ENCODE results near the gene TAF3. TPM values are rescaled to one million over a fixed set of nuclear protein-coding genes. Genes with fewer than 3 reads are reported as not detected.

TAF3 gene
- total RNA-seq, 1 donor, result 3.9 TPM

DNA sequence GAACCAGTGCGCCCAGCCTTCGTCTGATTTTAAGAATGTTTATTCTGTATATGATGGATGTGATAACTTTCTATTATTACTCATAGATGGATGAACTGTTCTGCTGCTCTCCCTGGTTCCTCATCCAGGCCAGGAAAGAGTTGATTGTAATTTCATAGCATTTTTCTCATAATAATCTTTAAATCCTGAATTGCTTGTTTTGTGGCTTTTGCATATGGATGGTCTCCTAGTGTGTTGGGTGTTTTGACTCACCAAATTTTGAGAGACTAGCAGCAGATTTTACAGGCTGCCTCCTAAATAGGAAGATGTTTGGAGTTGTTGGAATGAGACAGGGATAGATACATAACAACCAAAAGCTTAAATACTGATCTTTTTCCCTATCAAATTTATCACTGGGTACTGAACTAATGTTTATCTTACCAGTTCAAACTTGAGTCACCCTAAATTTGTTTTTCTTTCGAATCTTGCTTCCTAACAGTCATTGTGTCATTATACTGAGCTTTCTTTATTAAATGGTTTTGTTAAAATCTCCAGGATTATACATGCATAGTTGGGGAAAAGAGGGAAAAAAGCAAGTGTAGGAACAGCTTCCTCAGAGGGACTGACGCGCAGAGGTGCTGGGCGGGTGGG is 130.2 kb downstream of the TAF3 start:
- DNase-seq (ENCODE audit: low read depth), result peak; percentile 27

DNA sequence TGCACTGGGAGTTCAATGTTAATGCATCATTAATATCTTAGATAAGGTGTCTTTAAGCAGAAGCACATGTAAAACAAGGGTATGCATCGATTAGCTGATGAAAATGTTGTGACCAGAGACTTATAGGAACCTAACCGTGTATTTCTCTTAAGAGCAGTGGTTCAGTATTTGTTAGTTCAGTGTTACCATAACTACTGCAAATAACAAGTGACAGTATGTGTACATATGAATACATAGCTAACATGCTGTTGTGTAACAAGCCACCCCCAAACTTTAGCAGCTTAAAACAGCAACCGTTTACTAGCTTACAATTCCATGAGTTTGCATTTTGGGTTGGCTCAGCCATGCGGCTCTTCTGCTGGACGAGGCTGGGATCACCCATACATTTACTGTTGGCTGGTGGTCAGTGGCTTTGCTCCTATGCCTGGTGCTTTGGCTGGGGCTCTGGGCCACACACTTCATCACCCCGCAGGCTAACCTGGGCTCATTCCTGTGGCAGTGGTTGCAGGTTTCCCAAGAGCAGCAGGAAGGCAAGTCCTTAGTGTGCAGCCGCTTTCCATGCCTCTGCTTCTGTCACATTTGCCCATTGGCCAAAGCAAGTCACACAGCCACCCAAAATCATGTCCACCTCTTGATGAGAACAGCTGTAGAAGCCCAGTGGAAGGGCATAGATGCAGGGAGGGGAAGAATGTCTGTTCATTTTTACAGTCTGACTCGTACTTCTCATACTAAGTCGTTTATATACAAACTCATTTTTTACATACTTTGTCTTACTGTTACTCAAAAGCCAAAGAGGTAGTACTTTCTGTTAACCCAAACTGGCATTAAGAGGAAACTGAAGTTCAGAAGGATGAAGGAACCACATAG is 132.9 kb downstream of the TAF3 start:
- H3K4me3 ChIP-seq (ENCODE audit: low read depth, low read length), result no peak overlapping the region
- TF ChIP-seq, protein P1, sequence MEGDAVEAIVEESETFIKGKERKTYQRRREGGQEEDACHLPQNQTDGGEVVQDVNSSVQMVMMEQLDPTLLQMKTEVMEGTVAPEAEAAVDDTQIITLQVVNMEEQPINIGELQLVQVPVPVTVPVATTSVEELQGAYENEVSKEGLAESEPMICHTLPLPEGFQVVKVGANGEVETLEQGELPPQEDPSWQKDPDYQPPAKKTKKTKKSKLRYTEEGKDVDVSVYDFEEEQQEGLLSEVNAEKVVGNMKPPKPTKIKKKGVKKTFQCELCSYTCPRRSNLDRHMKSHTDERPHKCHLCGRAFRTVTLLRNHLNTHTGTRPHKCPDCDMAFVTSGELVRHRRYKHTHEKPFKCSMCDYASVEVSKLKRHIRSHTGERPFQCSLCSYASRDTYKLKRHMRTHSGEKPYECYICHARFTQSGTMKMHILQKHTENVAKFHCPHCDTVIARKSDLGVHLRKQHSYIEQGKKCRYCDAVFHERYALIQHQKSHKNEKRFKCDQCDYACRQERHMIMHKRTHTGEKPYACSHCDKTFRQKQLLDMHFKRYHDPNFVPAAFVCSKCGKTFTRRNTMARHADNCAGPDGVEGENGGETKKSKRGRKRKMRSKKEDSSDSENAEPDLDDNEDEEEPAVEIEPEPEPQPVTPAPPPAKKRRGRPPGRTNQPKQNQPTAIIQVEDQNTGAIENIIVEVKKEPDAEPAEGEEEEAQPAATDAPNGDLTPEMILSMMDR (IDR thresholded peaks at IDR 0.05; ENCODE audit: insufficient read depth, low read length), result no peak
- DNase-seq (ENCODE audit: low read depth), result peak; percentile 48

More for the DNA sequence above, 130.2 kb downstream of the TAF3 start:
- H3K4me3 ChIP-seq (ENCODE audit: low read depth, low read length), result no peak overlapping the region
- TF ChIP-seq, protein P1 (IDR thresholded peaks at IDR 0.05; ENCODE audit: insufficient read depth, low read length), result no peak

DNA sequence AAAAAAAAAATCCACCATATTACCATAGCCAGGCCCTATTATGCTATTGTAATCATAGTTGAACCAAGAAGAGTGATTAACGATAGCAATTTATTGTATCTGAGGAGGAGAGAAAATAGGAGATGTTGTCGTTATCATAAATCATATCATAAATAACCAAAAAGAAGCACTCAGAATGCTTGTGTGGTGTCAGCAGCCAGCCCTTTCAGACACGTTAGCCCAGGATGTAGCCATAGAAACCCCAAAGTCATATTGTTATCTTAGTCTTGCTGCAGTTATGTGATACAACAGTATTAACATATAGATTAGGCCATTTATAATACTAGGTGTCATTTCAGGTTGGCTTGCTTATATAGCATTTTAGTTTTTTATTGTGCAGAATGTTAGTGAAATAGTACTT is 134.0 kb downstream of the TAF3 start:
- DNase-seq (ENCODE audit: low read depth), result no peak
- TF ChIP-seq, protein P1 (IDR thresholded peaks at IDR 0.05; ENCODE audit: insufficient read depth, low read length), result no peak
- no peak overlapping the region for H3K4me3 ChIP-seq (ENCODE audit: low read depth, low read length)

DNA sequence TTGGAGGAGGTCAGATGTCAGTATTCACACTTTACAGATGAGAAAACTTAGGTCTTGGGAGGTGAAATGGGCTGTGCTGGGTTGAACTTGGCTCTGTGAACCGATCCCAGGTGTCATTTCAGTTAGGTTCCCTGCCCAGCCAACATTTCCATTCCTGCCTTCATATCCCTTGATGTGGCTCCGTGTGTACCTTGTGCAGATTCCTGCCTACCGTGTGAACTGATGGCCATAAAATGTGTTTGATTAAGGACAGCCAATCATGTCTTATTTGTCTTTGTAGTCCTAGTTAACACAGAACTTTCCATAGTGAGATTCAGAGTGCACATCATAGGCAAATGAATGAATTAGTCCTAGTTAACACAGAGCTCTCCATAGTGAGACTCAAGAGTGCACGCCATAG is 135.1 kb downstream of the TAF3 start:
- H3K4me3 ChIP-seq (ENCODE audit: low read depth, low read length), result no peak overlapping the region
- TF ChIP-seq, protein P1 (IDR thresholded peaks at IDR 0.05; ENCODE audit: insufficient read depth, low read length), result no peak
- no peak for DNase-seq (ENCODE audit: low read depth)

DNA sequence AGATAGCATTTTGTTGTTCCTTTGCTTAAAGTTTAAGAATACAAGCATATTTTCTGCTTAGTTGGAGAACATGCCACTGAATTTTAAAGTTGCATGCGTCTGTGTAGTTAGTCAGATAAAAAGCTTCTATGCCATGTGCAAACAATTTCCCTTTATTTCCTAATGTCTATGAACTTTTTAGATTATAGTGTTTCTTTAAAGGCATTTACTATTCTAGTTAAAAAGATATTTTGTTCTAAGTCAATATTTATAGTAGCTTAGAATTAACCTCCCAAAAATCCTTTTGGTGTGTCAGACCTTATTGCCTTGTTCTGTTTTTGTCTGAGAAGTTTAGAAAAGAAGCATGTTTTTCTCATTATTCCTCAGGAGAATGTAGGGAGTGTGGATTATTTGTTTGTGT is 137.1 kb downstream of the TAF3 start:
- TF ChIP-seq, protein P1 (IDR thresholded peaks at IDR 0.05; ENCODE audit: insufficient read depth, low read length), result no peak
- peak; percentile 33 for DNase-seq (ENCODE audit: low read depth)
- H3K4me3 ChIP-seq (ENCODE audit: low read depth, low read length), result no peak overlapping the region

DNA sequence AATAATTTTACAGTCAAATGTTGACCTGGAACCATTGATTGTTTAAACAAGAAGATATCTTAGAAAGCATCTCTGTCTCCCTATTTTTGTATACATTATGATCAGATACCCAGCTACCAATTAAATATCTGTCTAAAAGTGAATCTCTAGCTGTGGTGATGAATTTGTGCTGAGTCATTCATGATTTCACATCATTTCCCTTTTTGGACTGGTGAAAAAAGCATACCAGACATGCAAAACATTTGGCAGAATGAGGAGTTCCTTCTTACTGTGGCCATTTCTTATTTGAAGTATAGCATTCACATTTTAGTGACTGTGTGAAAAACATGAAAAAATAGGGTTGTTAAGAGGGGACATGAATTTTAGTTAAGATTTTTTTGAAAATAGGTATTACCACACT is 138.2 kb downstream of the TAF3 start:
- DNase-seq (ENCODE audit: low read depth), result peak; percentile 85
- TF ChIP-seq, protein P1 (IDR thresholded peaks at IDR 0.05; ENCODE audit: insufficient read depth, low read length), result no peak
- H3K4me3 ChIP-seq (ENCODE audit: low read depth, low read length), result no peak overlapping the region
